Measurements from ENCODE around the gene FDCSP.

- TF ChIP-seq POLR2AphosphoS5 (IDR thresholded peaks at IDR 0.05; ENCODE audit: borderline replicate concordance, low read depth, low read length) = no peak
- TF ChIP-seq EZH2 (IDR thresholded peaks at IDR 0.05) = no peak
- TF ChIP-seq FOXP2 (optimal IDR thresholded peaks at IDR 0.05; ENCODE audit: control extremely low read depth, extremely low read length, insufficient read depth) = no peak
Measured at GRCh38 chr4:70183168-70183939, 42.6 kb upstream of the FDCSP start.

Measured in SK-N-MC (cell line).